Thyroid gland (tissue), 4 donors: ENCODE results near the gene SCAF4.

Experiments
- CTCF ChIP-seq, 6 experiments: fragments of 200-600 bp in 3 of 6; fragments of 450-650 bp in 3 of 6; sonication (generic) in 3 of 6; IDR thresholded peaks; one replicate each; pipeline ENCODE4 v1.5.1; 2016 to 2019; ENCODE audit warnings: antibody characterized with exemption in 6 of 6, mild to moderate bottlenecking in 2 of 6, inconsistent platforms in 1 of 6, moderate library complexity in 1 of 6
- POLR2A ChIP-seq, 2 donors: fragments of 450-650 bp; IDR thresholded peaks; one replicate each; pipeline ENCODE4 v1.6.1; 2017; ENCODE audit warnings: antibody characterized with exemption in 2 of 2, mild to moderate bottlenecking in 2 of 2, moderate library complexity in 1 of 2

GRCh38 chr21:31730712-31731055 is 1.2 kb downstream of the SCAF4 start:
- no peak for TF ChIP-seq CTCF (IDR thresholded peaks at IDR 0.05)
- no peak for TF ChIP-seq POLR2A (IDR thresholded peaks at IDR 0.05)
